Measurements from ENCODE around the gene ADAM12. TPM values are rescaled to one million over a fixed set of nuclear protein-coding genes. Genes with fewer than 3 reads are reported as not detected.

Gene ADAM12
- total and polyA plus RNA-seq, 2 donors (not counting 3 experiments of a cell fraction or from before 2014, with no cell fraction given), result 0.22 to 0.33 TPM

DNA sequence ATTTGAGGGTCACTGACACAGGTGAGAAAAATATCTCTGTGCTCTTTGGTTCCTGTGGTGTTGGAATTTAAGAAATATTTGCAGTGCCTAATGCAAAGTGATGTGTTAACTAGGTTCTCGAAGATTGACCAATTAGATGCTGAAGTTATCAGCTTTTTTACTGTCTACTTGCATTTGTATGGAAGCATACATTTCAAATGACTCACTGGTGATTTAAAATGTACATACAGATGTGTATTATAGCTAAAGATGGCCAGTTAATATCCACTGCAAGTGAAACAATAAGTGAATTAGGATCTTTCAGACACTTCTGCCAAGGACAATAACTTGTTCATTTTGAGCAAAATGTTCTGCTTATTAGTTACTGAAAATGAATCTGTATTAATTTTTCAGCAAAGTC is 287.0 kb downstream of the ADAM12 start:
- no peaks in the 10 kb centered on the region for H3K9me1 ChIP-seq (replicated peaks; ENCODE audit: control insufficient read depth, extremely low read depth, insufficient read depth, low read length)
- no peak overlapping the region for H2AFZ ChIP-seq (ENCODE audit: low read depth, low read length)
- H3K9ac ChIP-seq (replicated peaks; ENCODE audit: extremely low read depth, insufficient read depth, low read length), result no peak overlapping the region
- intact Hi-C loops (cut with micrococcal nuclease), result no loop called here
- no peaks in the 10 kb centered on the region for H4K20me1 ChIP-seq (replicated peaks; ENCODE audit: control insufficient read depth, extremely low read depth, insufficient read depth, low read length)
- BruUV-seq (replicated peaks), result no TSS peak
- H3K4me2 ChIP-seq (ENCODE audit: insufficient read depth, low read length), result no peak overlapping the region
- no peaks in the 10 kb centered on the region for H3K36me3 ChIP-seq (ENCODE audit: control insufficient read depth in 2 of 2, extremely low read depth in 1 of 2, insufficient read depth in 2 of 2, low read length in 2 of 2)
- H3K9me3 ChIP-seq (replicated peaks; ENCODE audit: control insufficient read depth, insufficient read depth, low read length), result no peaks in the 10 kb centered on the region
- ChIA-PET CTCF (no interaction called here), POLR2A (no interaction called here)
- TF ChIP-seq JUN (IDR thresholded peaks at IDR 0.05; ENCODE audit: borderline replicate concordance, insufficient read depth, insufficient read length, low read depth) (no peak), EZH2 (IDR thresholded peaks at IDR 0.05; ENCODE audit: borderline replicate concordance, low read depth, low read length, severe bottlenecking) (no peak), POLR2AphosphoS5 (IDR thresholded peaks at IDR 0.05; ENCODE audit: insufficient read depth, low read depth, low read length) (no peak), POLR2A (IDR thresholded peaks at IDR 0.05; ENCODE audit: low read depth, low read length) (no peak), GATA2 (IDR thresholded peaks at IDR 0.05; ENCODE audit: insufficient read depth, insufficient read length, low read depth, low read length) (no peak), FOS (IDR thresholded peaks at IDR 0.05; ENCODE audit: borderline replicate concordance, insufficient read depth, low read length) (no peak), MYC (IDR thresholded peaks at IDR 0.05; ENCODE audit: low read depth, low read length) (no peak)
- TF ChIP-seq, protein P1, sequence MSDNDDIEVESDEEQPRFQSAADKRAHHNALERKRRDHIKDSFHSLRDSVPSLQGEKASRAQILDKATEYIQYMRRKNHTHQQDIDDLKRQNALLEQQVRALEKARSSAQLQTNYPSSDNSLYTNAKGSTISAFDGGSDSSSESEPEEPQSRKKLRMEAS (IDR thresholded peaks at IDR 0.05; ENCODE audit: insufficient read depth, insufficient read length), result no peak
- TF ChIP-seq, protein P2, sequence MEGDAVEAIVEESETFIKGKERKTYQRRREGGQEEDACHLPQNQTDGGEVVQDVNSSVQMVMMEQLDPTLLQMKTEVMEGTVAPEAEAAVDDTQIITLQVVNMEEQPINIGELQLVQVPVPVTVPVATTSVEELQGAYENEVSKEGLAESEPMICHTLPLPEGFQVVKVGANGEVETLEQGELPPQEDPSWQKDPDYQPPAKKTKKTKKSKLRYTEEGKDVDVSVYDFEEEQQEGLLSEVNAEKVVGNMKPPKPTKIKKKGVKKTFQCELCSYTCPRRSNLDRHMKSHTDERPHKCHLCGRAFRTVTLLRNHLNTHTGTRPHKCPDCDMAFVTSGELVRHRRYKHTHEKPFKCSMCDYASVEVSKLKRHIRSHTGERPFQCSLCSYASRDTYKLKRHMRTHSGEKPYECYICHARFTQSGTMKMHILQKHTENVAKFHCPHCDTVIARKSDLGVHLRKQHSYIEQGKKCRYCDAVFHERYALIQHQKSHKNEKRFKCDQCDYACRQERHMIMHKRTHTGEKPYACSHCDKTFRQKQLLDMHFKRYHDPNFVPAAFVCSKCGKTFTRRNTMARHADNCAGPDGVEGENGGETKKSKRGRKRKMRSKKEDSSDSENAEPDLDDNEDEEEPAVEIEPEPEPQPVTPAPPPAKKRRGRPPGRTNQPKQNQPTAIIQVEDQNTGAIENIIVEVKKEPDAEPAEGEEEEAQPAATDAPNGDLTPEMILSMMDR (IDR thresholded peaks at IDR 0.05; ENCODE audit: extremely low read depth in 1 of 2, insufficient read depth in 1 of 2, low read depth in 1 of 2, low read length in 2 of 2), result no peak
- peaks cover 0 to 2% of the 10 kb centered on the region in 2 experiments for H3K27me3 ChIP-seq (ENCODE audit: control insufficient read depth in 2 of 2, insufficient read depth in 2 of 2, low read length in 2 of 2)
- H3K4me1 ChIP-seq (ENCODE audit: control insufficient read depth, extremely low read depth, insufficient read depth, low read length), result no peaks in the 10 kb centered on the region
- FAIRE-seq (no peak), DNase-seq (ENCODE audit: low read depth, low spot score) (no peak)
- H3K27ac ChIP-seq (ENCODE audit: insufficient read depth, low read depth, low read length), result no peak overlapping the region
- H3K4me3 ChIP-seq (replicated peaks in 1 of 3; ENCODE audit: insufficient read depth in 1 of 3, low read depth in 1 of 3, low read length in 3 of 3), result no peak overlapping the region
- H3K79me2 ChIP-seq (ENCODE audit: control insufficient read depth, insufficient read depth, low read length), result no peaks in the 10 kb centered on the region
- dilution Hi-C loops (cut with MboI; ENCODE audit: extremely low pct_ligation_motif_present, low sequenced_read_pairs), result no loop called here
